ENCODE results near the gene TSNAXIP1.

TSNAXIP1 gene

GRCh38 chr16:67868290-67868689 is 61.6 kb downstream of the TSNAXIP1 start:
- H3K27me3 ChIP-seq (ENCODE audit: control insufficient read depth in 5 of 5, insufficient read depth in 4 of 5, low read length in 5 of 5) = no peaks in the 10 kb centered on the region
- no peaks in the 10 kb centered on the region for H3K9me3 ChIP-seq (ENCODE audit: control insufficient read depth in 5 of 5, low read length in 5 of 5)
- H3K4me1 ChIP-seq (ENCODE audit: control insufficient read depth in 5 of 5, insufficient read depth in 5 of 5, low read length in 5 of 5) = peaks cover 10 to 33% (median 25%) of the 10 kb centered on the region in 5 donors
- H3K36me3 ChIP-seq (ENCODE audit: control insufficient read depth in 5 of 5, insufficient read depth in 5 of 5, low read length in 5 of 5) = peaks cover 6 to 62% (median 43%) of the 10 kb centered on the region in 5 donors
- H3K4me3 ChIP-seq (ENCODE audit: low read depth in 1 of 5, low read length in 5 of 5) = no peak overlapping the region
- no peak overlapping the region for H3K9ac ChIP-seq (ENCODE audit: low read length in 5 of 5)
- no peak overlapping the region for H3K27ac ChIP-seq (ENCODE audit: low read depth, low read length)

GRCh38 chr16:67869653-67870052 is 63.0 kb downstream of the TSNAXIP1 start:
- Histone ChIP-seq H3K27me3 (ENCODE audit: control insufficient read depth in 5 of 5, insufficient read depth in 4 of 5, low read length in 5 of 5) (no peaks in the 10 kb centered on the region), H3K4me3 (ENCODE audit: low read depth in 1 of 5, low read length in 5 of 5) (no peak overlapping the region), H3K36me3 (ENCODE audit: control insufficient read depth in 5 of 5, insufficient read depth in 5 of 5, low read length in 5 of 5) (peaks cover 6 to 62% (median 43%) of the 10 kb centered on the region in 5 donors), H3K4me1 (ENCODE audit: control insufficient read depth in 5 of 5, insufficient read depth in 5 of 5, low read length in 5 of 5) (peaks cover 8 to 35% (median 30%) of the 10 kb centered on the region in 5 donors), H3K9ac (ENCODE audit: low read length in 5 of 5) (no peak overlapping the region), H3K9me3 (ENCODE audit: control insufficient read depth in 5 of 5, low read length in 5 of 5) (no peaks in the 10 kb centered on the region), H3K27ac (ENCODE audit: low read depth, low read length) (no peak overlapping the region)

GRCh38 chr16:67871256-67871655 is 64.6 kb downstream of the TSNAXIP1 start:
- H3K36me3 ChIP-seq (ENCODE audit: control insufficient read depth in 5 of 5, insufficient read depth in 5 of 5, low read length in 5 of 5) = peaks cover 6 to 63% (median 40%) of the 10 kb centered on the region in 5 donors
- H3K27ac ChIP-seq (ENCODE audit: low read depth, low read length) = no peak overlapping the region
- peak overlapping the region in 1 of 5 donors; percentile 6 for H3K9ac ChIP-seq (ENCODE audit: low read length in 5 of 5)
- no peaks in the 10 kb centered on the region for H3K27me3 ChIP-seq (ENCODE audit: control insufficient read depth in 5 of 5, insufficient read depth in 4 of 5, low read length in 5 of 5)
- H3K4me3 ChIP-seq (ENCODE audit: low read depth in 1 of 5, low read length in 5 of 5) = no peak overlapping the region
- H3K9me3 ChIP-seq (ENCODE audit: control insufficient read depth in 5 of 5, low read length in 5 of 5) = no peaks in the 10 kb centered on the region
- H3K4me1 ChIP-seq (ENCODE audit: control insufficient read depth in 5 of 5, insufficient read depth in 5 of 5, low read length in 5 of 5) = peaks cover 6 to 44% (median 29%) of the 10 kb centered on the region in 5 donors

DNA sequence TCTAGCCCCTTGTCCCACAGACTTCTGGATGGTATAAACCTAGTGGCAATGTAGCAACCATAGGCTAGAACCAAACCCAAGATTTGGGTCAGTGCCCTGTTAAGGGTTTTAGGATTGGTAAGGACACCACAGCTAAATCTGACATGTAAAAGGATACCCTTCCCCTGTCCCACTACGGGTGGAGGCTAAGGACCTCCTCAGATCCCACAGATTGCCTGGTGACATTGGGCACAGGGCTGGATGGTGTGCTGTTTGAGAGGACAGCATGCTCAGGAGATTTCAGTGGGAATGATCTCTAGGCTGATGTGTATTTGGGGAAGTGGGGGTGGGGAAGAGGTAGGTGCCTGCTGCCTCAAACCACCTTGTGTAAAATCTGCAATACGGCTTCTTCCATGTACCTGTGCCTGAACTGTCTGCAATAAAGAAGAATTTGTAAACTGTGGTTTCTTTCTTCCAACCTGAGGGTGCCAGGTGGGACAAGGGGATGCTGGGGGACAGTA is 65.5 kb downstream of the TSNAXIP1 start:
- H3K9ac ChIP-seq (ENCODE audit: low read length in 5 of 5) = peak overlapping the region; percentile 22 to 94 (median 74)
- H3K36me3 ChIP-seq (ENCODE audit: control insufficient read depth in 5 of 5, insufficient read depth in 5 of 5, low read length in 5 of 5) = peaks cover 6 to 63% (median 46%) of the 10 kb centered on the region in 5 donors
- H3K27ac ChIP-seq (ENCODE audit: low read depth, low read length) = peak overlapping the region; percentile 79
- peaks cover 6 to 44% (median 29%) of the 10 kb centered on the region in 5 donors for H3K4me1 ChIP-seq (ENCODE audit: control insufficient read depth in 5 of 5, insufficient read depth in 5 of 5, low read length in 5 of 5)
- peak overlapping the region; percentile 77 to 93 (median 90) for H3K4me3 ChIP-seq (ENCODE audit: low read depth in 1 of 5, low read length in 5 of 5)
- H3K9me3 ChIP-seq (ENCODE audit: control insufficient read depth in 5 of 5, low read length in 5 of 5) = no peaks in the 10 kb centered on the region
- H3K27me3 ChIP-seq (ENCODE audit: control insufficient read depth in 5 of 5, insufficient read depth in 4 of 5, low read length in 5 of 5) = no peaks in the 10 kb centered on the region

- Histone ChIP-seq H3K36me3 (ENCODE audit: control insufficient read depth in 5 of 5, insufficient read depth in 5 of 5, low read length in 5 of 5) (peaks cover 6 to 63% (median 48%) of the 10 kb centered on the region in 5 donors), H3K27me3 (ENCODE audit: control insufficient read depth in 5 of 5, insufficient read depth in 4 of 5, low read length in 5 of 5) (no peaks in the 10 kb centered on the region), H3K4me1 (ENCODE audit: control insufficient read depth in 5 of 5, insufficient read depth in 5 of 5, low read length in 5 of 5) (peaks cover 6 to 44% (median 29%) of the 10 kb centered on the region in 5 donors), H3K9me3 (ENCODE audit: control insufficient read depth in 5 of 5, low read length in 5 of 5) (no peaks in the 10 kb centered on the region), H3K9ac (ENCODE audit: low read length in 5 of 5) (peak within 1 kb of the TSS; percentile 87 to 98 (median 94)), H3K27ac (ENCODE audit: low read depth, low read length) (peak within 1 kb of the TSS; percentile 79), H3K4me3 (ENCODE audit: low read depth in 1 of 5, low read length in 5 of 5) (peak within 1 kb of the TSS; percentile 89 to 93 (median 90))
Observed at GRCh38 chr16:67872631-67873434, 66.1 kb downstream of the TSNAXIP1 start, which contains the start of gene EDC4. TSS of gene EDC4 (plus strand) at chr16:67873052. CDS start at chr16:67873262, 210 bp downstream.

- Histone ChIP-seq H3K36me3 (ENCODE audit: control insufficient read depth in 5 of 5, insufficient read depth in 5 of 5, low read length in 5 of 5) (peaks cover 6 to 63% (median 48%) of the 10 kb centered on the region in 5 donors), H3K9ac (ENCODE audit: low read length in 5 of 5) (peak overlapping the region; percentile 87 to 98 (median 94)), H3K9me3 (ENCODE audit: control insufficient read depth in 5 of 5, low read length in 5 of 5) (no peaks in the 10 kb centered on the region), H3K27ac (ENCODE audit: low read depth, low read length) (peak overlapping the region; percentile 79), H3K27me3 (ENCODE audit: control insufficient read depth in 5 of 5, insufficient read depth in 4 of 5, low read length in 5 of 5) (no peaks in the 10 kb centered on the region), H3K4me3 (ENCODE audit: low read depth in 1 of 5, low read length in 5 of 5) (peak overlapping the region; percentile 89 to 93 (median 90)), H3K4me1 (ENCODE audit: control insufficient read depth in 5 of 5, insufficient read depth in 5 of 5, low read length in 5 of 5) (peaks cover 6 to 44% (median 29%) of the 10 kb centered on the region in 5 donors)
Observed at GRCh38 chr16:67873435-67874370, 67.0 kb downstream of the TSNAXIP1 start.

GRCh38 chr16:67874372-67874771 is 67.7 kb downstream of the TSNAXIP1 start:
- H3K9me3 ChIP-seq (ENCODE audit: control insufficient read depth in 5 of 5, low read length in 5 of 5) = no peaks in the 10 kb centered on the region
- peaks cover 6 to 44% (median 29%) of the 10 kb centered on the region in 5 donors for H3K4me1 ChIP-seq (ENCODE audit: control insufficient read depth in 5 of 5, insufficient read depth in 5 of 5, low read length in 5 of 5)
- peak overlapping the region in 4 of 5 donors; percentile 92 to 98 (median 95) for H3K9ac ChIP-seq (ENCODE audit: low read length in 5 of 5)
- peaks cover 6 to 65% (median 53%) of the 10 kb centered on the region in 5 donors for H3K36me3 ChIP-seq (ENCODE audit: control insufficient read depth in 5 of 5, insufficient read depth in 5 of 5, low read length in 5 of 5)
- no peak overlapping the region for H3K27ac ChIP-seq (ENCODE audit: low read depth, low read length)
- H3K4me3 ChIP-seq (ENCODE audit: low read depth in 1 of 5, low read length in 5 of 5) = peak overlapping the region; percentile 89 to 93 (median 90)
- H3K27me3 ChIP-seq (ENCODE audit: control insufficient read depth in 5 of 5, insufficient read depth in 4 of 5, low read length in 5 of 5) = no peaks in the 10 kb centered on the region

DNA sequence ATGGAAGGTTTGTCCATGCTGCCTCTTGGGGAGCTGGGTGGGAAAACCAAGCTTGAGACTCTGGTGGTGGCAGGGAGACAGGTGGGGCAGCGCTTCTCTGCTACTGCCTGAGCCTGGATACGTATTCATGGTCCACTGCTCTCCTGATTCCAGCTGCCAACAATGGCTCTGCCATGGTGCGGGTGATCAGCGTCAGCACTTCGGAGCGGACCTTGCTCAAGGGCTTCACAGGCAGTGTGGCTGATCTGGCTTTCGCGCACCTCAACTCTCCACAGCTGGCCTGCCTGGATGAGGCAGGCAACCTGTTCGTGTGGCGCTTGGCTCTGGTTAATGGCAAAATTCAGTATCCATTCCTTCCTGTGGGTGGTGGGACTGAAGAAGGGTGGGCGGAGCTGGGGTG is 70.4 kb downstream of the TSNAXIP1 start:
- Histone ChIP-seq H3K27me3 (ENCODE audit: control insufficient read depth in 5 of 5, insufficient read depth in 4 of 5, low read length in 5 of 5) (no peaks in the 10 kb centered on the region), H3K4me3 (ENCODE audit: low read depth in 1 of 5, low read length in 5 of 5) (no peak overlapping the region), H3K4me1 (ENCODE audit: control insufficient read depth in 5 of 5, insufficient read depth in 5 of 5, low read length in 5 of 5) (peaks cover 6 to 37% (median 29%) of the 10 kb centered on the region in 5 donors), H3K9me3 (ENCODE audit: control insufficient read depth in 5 of 5, low read length in 5 of 5) (no peaks in the 10 kb centered on the region), H3K36me3 (ENCODE audit: control insufficient read depth in 5 of 5, insufficient read depth in 5 of 5, low read length in 5 of 5) (peaks cover 0 to 67% (median 60%) of the 10 kb centered on the region in 5 donors), H3K9ac (ENCODE audit: low read length in 5 of 5) (no peak overlapping the region), H3K27ac (ENCODE audit: low read depth, low read length) (no peak overlapping the region)

All from subcutaneous abdominal adipose tissue (tissue), 5 donors.